SK-N-SH treated with all-trans-retinoic acid at 6 μM for 48 hours (cell line): ENCODE results near the gene CYP27B1.

Source experiments
- ARNTL ChIP-seq: fragments of 450-650 bp; formaldehyde crosslinking; IDR thresholded peaks from 2 replicates; pipeline ENCODE4 v1.5.0; 2020; ENCODE audit warnings: low read depth, mild to moderate bottlenecking, moderate library complexity, borderline replicate concordance
- BACH2 ChIP-seq: fragments of 250-450 bp; sonication (Bioruptor Pico); IDR thresholded peaks from 2 replicates; pipeline ENCODE4 v1.9.0; 2021; ENCODE audit warnings: mild to moderate bottlenecking, borderline replicate concordance
- CSDC2 ChIP-seq: fragments of 250-450 bp; sonication (Bioruptor Pico); IDR thresholded peaks from 2 replicates; pipeline ENCODE4 v1.5.0; 2020; ENCODE audit warnings: mild to moderate bottlenecking, moderate library complexity
- ESRRG ChIP-seq: fragments of 250-450 bp; sonication (Bioruptor Pico); IDR thresholded peaks from 2 replicates; pipeline ENCODE4 v1.6.1; 2021; ENCODE audit warnings: mild to moderate bottlenecking
- GLIS3 ChIP-seq: fragments of 250-450 bp; sonication (Bioruptor Pico); IDR thresholded peaks from 2 replicates; pipeline ENCODE4 v1.5.0; 2020; ENCODE audit warnings: mild to moderate bottlenecking, moderate library complexity
- OSR1 ChIP-seq: fragments of 250-450 bp; sonication (Bioruptor Pico); IDR thresholded peaks from 2 replicates; pipeline ENCODE4 v1.8.0; 2022; ENCODE audit warnings: moderate library complexity, mild to moderate bottlenecking, inconsistent platforms
- PPARA ChIP-seq: fragments of 250-450 bp; sonication (Bioruptor Pico); IDR thresholded peaks from 2 replicates; pipeline ENCODE4 v1.5.0; 2020; ENCODE audit warnings: mild to moderate bottlenecking, borderline replicate concordance
- ZC3H10 ChIP-seq: fragments of 250-450 bp; sonication (Bioruptor Pico); IDR thresholded peaks from 2 replicates; pipeline ENCODE4 v1.5.1; 2021; ENCODE audit warnings: mild to moderate bottlenecking, moderate library complexity
- ZFP3 ChIP-seq: fragments of 250-450 bp; sonication (Bioruptor Pico); IDR thresholded peaks from 2 replicates; pipeline ENCODE4 v1.5.0; 2020; ENCODE audit warnings: mild to moderate bottlenecking, moderate library complexity
- ZFP30 ChIP-seq: fragments of 450-650 bp; formaldehyde crosslinking; IDR thresholded peaks from 2 replicates; pipeline ENCODE4 v1.5.0; 2022; ENCODE audit warnings: mild to moderate bottlenecking, moderate library complexity
- TF ChIP-seq, protein P1 (sequence below): fragments of 250-450 bp; sonication (Bioruptor Pico); IDR thresholded peaks from 2 replicates; pipeline ENCODE4 v1.8.0; 2021; ENCODE audit warnings: low read depth, mild to moderate bottlenecking, moderate library complexity, borderline replicate concordance
- TF ChIP-seq, protein P2 (sequence below): fragments of 250-450 bp; sonication (Bioruptor Pico); IDR thresholded peaks from 2 replicates; pipeline ENCODE4 v1.8.0; 2020; ENCODE audit warnings: mild to moderate bottlenecking, moderate library complexity, borderline replicate concordance
- TF ChIP-seq, protein P3 (sequence below): fragments of 250-450 bp; sonication (Bioruptor Pico); IDR thresholded peaks from 2 replicates; pipeline ENCODE4 v1.5.1; 2021; ENCODE audit warnings: mild to moderate bottlenecking, moderate library complexity

DNA sequence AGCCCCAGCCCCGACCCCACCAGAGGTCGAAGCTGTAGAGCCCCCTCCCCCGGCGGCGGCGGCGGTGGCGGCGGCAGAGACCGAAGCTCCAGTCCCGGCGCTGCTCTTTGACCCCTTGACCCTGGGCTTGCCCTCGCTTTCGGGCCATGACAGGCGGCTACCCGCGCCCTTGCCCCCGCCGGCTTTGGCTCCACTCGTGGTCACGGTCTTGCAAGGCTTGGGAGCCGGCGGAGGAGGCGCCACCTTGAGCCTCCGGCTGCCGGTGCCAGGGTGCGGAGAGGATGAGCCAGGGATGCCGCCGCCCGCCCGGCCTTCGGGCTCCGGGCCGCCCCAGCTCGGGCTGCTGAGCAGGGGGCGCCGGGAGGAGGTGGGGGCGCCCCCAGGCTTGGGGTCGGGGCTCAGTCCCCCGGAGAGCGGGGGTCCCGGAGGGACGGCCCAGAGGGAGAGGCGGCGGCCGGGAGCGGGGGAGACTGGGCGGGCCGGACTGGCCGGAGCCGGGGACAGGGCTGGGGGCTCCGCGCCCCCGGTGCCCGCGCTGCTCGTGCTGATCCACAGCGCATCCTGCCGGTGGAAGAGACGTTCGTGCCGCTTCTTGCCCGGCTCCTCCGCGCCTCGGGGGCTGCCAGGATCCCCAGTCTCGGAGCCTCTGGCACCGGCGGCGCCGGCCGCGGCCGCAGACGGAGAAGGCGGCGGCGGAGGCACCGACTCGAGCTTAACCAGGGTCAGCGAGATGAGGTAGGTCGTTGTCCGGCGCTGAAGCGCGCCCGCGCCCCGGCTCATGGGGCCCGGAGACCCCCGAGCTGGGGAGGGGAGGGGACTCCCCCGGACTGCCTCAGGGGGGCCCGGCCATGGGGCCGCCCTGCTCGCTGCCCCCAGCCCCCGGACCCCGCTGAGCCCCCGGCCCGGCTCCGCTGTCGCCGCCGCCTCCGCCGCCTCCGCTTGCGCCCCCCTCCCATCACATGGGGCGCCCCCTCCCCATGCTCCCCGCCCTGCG lies 29.1 kb downstream of the CYP27B1 start:
- TF ChIP-seq CSDC2 (CRISPR knock-in tag) (no peak), OSR1 (no peak), BACH2 (CRISPR knock-in tag) (no peak), ARNTL (CRISPR knock-in tag) (no peak), ZC3H10 (no peak), ZFP3 (CRISPR knock-in tag) (no peak), ESRRG (CRISPR knock-in tag) (no peak), GLIS3 (no peak), PPARA (CRISPR knock-in tag) (no peak), ZFP30 (CRISPR knock-in tag) (no peak)
- TF ChIP-seq, protein P1, sequence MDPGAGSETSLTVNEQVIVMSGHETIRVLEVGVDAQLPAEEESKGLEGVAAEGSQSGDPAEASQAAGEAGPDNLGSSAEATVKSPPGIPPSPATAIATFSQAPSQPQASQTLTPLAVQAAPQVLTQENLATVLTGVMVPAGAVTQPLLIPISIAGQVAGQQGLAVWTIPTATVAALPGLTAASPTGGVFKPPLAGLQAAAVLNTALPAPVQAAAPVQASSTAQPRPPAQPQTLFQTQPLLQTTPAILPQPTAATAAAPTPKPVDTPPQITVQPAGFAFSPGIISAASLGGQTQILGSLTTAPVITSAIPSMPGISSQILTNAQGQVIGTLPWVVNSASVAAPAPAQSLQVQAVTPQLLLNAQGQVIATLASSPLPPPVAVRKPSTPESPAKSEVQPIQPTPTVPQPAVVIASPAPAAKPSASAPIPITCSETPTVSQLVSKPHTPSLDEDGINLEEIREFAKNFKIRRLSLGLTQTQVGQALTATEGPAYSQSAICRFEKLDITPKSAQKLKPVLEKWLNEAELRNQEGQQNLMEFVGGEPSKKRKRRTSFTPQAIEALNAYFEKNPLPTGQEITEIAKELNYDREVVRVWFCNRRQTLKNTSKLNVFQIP (CRISPR knock-in tag): no peak
- TF ChIP-seq, protein P2, sequence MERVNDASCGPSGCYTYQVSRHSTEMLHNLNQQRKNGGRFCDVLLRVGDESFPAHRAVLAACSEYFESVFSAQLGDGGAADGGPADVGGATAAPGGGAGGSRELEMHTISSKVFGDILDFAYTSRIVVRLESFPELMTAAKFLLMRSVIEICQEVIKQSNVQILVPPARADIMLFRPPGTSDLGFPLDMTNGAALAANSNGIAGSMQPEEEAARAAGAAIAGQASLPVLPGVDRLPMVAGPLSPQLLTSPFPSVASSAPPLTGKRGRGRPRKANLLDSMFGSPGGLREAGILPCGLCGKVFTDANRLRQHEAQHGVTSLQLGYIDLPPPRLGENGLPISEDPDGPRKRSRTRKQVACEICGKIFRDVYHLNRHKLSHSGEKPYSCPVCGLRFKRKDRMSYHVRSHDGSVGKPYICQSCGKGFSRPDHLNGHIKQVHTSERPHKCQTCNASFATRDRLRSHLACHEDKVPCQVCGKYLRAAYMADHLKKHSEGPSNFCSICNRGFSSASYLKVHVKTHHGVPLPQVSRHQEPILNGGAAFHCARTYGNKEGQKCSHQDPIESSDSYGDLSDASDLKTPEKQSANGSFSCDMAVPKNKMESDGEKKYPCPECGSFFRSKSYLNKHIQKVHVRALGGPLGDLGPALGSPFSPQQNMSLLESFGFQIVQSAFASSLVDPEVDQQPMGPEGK (CRISPR knock-in tag): no peak
- TF ChIP-seq, protein P3, sequence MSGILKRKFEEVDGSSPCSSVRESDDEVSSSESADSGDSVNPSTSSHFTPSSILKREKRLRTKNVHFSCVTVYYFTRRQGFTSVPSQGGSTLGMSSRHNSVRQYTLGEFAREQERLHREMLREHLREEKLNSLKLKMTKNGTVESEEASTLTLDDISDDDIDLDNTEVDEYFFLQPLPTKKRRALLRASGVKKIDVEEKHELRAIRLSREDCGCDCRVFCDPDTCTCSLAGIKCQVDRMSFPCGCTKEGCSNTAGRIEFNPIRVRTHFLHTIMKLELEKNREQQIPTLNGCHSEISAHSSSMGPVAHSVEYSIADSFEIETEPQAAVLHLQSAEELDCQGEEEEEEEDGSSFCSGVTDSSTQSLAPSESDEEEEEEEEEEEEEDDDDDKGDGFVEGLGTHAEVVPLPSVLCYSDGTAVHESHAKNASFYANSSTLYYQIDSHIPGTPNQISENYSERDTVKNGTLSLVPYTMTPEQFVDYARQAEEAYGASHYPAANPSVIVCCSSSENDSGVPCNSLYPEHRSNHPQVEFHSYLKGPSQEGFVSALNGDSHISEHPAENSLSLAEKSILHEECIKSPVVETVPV (CRISPR knock-in tag): no peak
